MV-4-11 (cell line): ENCODE measurements around the gene UNC5C.
"Not testable (repeated sequence)": the region's sequence is repeated elsewhere in the genome, so short reads cannot be mapped to it uniquely, and the experiment has no call there.

Experiments used
- DNase-seq: peaks from one replicate; lab custom pipeline; 2025; lab: John Stamatoyannopoulos, UW

Gene UNC5C

DNA sequence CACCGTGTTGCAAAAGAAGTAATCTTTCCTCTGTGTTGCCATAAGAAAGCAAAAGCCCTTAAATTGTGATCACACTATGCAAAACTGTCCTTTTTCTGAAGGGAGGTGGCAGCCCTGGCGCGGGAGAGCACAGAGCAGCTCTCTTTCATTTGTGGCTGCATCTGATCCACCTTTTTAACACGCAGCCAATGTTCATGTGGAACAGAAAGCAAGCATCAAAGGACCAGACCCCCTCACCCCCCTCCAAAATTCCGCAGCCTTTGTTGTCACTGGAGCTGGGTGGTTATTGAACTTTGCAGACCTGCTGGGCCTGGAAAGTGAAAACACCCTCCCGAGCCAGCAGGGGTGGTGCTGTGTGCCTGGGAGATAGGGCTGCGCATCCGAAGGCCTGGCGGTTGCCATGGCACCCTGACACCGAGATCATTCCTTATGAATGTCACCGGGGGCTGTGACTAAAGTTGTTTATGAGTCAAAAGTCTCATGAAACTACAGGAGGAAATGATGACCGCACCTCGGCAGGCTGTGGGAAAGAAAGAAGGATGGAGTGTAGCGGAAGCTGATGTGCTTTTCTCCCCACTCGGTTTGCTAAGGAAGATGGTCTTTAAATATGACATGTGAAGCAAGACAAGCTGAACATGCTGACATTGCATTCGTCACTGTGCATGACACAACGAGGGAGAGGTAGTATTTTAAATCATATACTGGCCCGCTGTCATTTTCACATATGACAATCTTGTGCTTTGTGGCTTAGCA, 367.4 kb downstream of the UNC5C start:
- peak; percentile 43 for DNase-seq

DNA sequence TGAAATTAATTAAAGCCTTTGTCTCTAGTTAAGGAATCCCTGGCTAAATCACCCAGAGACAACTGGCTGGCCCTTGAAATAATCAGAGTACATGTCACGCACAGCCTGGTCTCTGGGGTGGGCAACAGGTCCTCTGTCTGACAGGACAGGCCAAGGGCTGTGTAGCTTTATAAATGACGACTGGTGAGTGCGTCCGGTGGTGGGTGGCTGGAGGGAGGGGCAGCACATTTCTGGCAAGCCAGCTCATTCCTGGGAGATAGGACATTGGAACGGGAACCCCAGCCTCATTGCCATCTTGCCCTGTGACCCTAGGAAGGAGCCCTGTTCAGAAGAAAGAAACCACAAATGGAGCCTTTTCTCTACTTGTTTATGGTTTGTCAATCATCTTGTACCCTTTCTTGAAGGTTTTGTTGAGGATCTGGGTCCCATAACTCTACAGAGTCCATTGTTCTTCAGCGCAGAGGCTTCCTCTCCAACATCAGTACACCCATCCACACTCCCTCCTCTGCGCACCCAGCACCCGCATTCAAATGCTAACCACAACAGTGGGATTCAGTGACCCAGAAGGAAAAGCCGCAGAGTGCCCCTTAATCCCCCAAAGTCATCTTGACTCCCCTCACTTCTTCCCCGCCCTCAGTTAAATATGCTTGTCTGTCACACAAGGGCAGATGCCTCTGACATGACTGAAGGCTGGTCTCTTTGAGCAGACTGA, 368.1 kb downstream of the UNC5C start:
- no peak for DNase-seq

DNA sequence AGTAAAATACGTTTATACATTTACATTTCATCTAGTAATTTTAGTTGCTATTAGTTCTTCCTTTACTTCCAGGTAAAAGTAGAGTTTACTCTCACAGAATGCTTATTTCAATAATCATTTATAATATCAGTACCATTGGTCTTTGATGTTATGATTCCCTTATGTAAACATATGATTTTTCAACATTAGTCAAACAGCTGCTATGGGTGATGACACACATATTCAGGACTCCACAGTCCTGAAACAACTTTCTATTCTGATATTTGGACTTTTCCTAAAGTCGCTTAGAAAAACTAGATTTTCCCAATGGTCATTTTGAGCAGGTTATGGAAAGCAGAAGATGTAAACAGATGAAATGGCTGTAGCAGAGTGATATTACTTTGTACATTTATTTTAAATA, 369.8 kb downstream of the UNC5C start:
- DNase-seq: no peak

DNA sequence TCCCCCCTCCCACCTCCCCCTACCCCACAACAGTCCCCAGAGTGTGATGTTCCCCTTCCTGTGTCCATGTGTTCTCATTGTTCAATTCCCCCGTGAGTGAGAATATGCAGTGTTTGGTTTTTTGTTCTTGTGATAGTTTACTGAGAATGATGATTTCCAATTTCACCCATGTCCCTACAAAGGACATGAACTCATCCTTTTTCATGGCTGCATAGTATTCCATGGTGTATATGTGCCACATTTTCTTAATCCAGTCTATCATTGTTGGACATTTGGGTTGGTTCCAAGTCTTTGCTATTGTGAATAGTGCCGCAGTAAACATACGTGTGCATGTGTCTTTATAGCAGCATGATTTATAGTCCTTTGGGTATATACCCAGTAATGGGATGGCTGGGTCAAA, 377.4 kb downstream of the UNC5C start:
- DNase-seq: not testable (repeated sequence)

DNA sequence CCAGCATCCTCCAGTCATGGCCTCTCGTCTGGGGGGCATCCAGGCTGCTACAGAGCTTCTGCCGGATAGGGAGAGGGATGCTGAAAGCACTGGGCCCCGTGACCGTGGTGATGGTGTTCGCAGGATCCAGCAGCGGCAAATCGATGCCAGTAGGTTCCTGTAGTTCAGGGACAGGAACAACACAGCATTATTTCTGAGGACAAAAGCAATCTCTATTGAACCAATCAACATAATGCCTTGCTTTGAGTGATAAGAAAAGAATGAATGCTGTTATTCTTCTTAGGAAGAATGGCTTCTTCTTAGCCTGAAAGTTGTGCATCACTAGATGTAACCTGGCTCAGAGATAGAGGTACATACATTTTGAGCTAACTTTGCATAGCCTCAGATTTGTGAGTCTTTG, 378.6 kb downstream of the UNC5C start:
- DNase-seq: no peak

DNA sequence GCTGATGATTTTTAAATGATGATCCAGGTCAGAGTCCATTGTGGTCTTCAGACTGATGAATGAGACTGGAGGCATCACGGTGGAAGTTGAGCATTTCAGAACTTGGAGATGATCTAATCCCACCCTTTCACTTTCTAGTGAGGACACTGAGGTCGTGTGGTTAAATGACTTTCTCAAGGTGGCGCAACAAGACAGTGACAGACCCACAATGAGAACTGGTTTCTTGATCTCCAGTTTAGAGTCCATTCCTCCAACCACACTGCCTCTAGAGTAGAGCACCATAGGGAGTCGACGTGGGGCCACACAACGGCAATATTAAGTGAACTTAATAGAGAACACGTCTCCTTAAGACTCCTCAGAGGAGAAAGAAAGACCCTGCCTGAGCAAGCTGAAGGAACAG, 381.0 kb downstream of the UNC5C start:
- DNase-seq: peak; percentile 59

DNA sequence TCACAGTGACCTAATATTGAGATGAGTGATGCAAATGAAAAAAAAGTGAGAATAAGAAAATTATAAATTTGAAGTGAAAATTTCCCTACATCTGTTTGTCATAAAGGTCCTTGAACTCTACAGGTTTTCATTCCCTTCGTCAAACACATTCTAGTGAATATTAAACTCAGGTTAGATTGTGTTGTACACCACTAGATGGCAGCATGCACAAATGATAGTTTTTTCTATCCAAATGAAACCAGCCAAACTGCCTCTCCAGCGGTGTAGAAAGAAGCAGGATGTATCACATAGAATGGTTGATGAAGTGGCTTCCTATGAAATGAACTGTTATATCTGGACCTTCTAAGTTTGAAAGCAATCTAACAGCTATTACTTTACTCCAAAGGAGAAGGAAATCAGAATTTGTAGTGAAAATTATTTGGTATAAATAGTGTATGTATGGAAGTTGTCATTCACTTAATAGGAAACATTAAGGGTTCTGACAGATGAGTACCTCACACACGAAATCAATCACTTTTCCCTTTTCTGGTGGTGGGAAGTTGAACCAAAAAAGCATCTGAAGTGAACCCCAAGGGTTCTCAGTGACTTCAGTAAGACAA, 382.7 kb downstream of the UNC5C start:
- DNase-seq: peak; percentile 63

DNA sequence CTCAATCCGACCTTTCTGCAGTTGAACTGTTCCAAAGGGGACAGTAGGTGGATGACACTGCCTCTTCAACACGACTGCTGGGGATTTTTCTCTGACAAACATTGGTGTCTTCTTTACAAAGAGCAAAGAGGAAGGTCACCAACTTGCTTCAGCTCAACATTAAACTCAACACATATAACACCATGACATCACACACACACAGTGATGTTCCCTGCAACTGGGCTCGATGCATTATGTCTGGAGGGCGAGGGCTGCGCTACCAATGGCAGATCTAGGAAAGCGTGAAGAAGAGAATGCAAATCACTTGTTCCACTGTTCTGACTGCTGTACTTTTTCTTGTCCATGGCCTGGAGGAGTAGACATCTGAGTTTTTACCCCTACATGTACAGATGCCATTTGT, 385.9 kb downstream of the UNC5C start:
- no peak for DNase-seq

DNA sequence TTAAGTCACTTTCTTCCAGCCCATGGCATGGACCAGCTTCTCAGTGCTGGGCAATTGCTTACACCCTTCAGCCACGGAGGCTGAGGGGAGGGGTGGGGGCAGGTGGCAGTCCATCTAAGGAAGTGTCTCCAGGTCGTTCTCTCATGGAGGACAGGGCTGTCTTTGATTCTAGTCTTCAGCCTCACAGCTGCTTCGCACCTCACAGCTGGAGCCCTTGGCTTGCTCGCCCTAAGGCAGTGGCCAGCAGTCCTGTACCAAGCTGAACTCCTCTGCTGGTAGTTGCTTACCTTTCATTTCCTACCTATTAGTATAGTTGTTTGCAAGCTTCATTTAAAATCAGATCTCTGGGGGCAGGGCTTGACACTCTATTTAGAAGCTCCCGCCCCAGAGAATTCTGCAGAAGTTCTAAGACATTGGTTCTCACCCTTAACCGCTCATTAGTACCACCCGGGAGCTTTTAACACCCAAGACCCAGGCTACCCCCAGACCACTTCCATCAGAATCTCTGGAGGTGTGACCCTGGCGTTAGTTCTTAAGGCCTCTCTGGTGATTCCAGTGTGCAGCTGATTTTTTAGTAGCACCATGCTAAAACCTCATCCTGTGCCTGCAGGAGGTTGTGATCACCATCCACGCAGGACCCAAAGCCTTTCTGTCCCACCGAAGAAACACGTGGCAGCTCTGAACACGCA, 386.8 kb downstream of the UNC5C start:
- DNase-seq: no peak

DNA sequence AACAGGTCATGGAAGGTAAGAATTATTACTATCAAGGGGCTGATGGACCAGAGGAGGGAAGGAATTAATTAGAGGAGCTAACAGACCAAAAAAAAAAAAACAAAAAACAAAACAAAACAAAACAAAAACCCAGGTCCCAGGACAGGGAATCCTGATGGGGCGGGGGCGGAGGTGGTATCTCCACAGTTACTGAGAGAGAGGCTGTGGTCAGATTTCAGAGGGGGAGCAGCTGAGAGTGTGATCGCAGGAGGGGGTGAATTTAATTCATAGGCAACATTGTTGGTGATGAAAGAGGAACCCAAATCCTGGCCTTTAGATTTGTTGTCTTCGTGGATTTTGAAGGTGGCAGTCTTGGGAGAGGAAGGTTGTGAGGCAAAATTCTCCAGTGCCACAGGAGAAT, 389.4 kb downstream of the UNC5C start:
- DNase-seq: no peak

DNA sequence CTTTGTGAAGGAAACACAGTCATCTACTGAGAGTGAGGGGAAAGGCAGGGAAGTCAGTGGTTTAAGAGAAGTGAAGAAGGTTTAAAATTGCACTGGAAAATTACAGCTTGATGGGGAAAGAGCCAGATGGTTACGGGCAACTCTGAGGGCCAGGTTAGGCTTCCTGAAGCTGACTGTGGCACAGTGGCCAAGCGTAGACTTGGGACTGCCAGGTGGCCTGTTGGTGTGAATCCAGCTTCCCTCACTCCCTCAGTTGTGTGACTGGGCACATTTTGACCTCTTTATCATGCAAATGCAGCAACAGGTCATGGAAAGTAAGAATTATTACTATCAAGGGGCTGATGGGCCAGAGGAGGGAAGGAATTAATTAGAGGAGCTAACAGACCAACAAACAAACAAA, 390.1 kb downstream of the UNC5C start:
- no peak for DNase-seq

DNA sequence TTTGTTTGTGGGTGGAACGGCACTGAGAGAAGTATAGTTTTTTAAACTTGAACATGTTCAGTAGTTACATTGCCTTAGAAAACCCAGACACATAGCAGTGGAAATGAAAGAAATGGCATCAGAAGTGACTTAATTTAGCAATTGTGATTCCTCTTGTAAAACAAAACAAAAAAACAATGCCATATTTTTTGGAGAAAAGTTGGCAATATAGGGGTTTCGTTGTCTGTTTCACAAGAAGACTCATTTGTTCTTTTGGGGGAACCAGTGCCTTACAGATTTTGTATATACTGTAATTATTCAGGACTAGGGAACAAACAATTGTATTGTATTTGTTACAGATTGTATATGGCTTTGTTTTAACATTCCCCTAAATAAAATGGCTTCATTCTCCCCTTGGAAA, 390.7 kb downstream of the UNC5C start:
- DNase-seq: no peak

DNA sequence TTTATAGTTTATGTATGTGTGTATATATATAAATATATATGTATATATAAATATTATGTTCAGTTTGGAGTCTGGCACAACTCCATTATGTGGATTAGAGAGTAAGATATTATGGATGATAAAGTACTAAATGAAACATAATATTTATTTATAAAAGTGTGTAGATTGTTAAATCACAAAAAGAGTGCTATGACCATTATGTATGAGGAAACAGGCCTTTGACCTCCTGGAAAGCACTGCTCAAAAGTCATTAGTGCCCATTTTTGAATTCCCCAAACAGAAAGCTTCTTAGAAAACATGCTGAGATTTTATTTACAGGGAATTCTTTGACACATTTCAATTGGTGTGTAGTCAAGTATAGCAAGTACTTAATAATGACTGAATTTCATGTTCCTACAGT, 391.2 kb downstream of the UNC5C start:
- no peak for DNase-seq

DNA sequence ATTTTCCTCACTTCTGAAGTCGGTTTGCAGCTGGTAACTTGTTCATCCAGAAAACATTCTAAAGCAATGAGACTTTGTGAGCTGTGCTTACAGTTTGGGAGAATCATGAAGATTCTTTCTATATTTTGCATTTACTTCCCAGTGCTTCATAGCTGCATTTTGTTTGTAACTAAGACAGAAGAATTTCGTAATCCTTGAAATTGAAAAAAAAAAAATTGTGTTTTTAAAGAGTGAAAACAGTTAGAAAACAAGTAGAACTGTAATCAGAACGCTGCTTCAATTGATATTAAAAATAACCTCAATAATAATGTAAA, 392.4 kb downstream of the UNC5C start:
- no peak for DNase-seq

DNA sequence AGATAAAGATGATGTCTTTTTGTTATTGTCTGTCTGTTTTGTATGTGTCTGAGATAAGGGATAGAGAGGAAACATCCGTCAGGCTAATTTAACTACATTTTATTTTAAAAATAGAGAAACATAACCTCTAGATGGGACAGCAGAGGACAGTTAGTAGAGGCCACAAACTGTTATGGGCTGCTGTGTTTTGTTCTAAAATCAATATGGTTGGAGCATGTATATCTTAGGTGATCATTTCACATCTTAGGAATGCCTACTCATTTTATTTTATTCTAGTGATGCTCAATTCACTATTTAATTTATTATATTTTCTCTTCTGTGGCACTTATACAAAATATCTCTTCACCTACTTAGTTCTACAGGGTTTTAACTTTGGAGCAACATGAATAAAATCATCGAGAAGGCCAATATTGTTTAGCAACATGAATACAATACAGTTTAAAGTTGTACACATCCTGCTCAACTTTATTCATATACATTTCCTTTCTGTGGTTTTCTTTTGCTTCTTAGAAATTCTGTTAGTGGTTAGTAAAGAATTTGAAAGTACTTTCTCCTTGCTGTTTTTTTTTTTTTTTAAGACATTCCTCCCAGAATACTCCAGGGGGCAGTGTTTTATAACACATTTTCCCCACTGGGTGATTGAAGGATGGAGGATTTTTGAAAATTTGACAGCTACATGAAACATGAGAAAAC, 392.9 kb downstream of the UNC5C start:
- peak; percentile 53 for DNase-seq

DNA sequence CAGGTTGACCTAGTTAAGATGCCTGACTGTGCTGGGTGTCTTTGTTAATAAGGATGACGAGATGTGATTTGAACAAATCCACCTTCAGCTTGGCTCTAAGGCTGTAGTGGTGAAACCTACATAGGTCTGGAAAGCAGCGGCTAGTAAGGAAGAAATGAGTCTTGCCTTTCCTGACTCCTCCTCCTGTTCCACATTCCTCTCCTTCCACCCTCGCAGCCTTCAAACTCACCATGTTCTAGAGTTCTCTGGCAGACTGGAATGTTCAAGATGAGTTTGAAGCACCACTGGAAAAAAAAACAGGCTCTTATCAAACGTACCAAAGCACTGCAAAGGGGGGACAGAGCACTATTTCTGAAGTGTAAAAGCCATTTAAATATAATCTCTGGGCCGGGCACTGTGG, 395.6 kb downstream of the UNC5C start:
- no peak for DNase-seq

DNA sequence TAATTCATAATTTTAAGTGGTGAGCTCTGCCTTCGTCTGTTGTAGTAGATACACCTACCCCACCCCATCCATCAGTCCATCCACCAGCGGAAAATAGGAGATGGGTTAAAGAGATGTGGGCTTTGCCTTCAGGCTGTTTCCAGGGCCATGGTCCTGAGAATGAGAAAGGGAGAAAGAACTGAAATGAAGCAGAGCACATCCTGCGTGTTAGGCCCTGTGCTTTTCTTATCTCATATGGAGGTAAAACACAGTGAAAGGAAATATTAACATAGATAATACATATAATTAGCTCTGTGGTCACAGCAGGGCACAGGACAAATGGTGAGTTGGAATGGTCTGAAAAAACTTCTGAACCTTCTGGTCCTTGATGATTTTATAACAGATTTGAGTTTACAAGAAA, 397.5 kb downstream of the UNC5C start:
- DNase-seq: no peak

DNA sequence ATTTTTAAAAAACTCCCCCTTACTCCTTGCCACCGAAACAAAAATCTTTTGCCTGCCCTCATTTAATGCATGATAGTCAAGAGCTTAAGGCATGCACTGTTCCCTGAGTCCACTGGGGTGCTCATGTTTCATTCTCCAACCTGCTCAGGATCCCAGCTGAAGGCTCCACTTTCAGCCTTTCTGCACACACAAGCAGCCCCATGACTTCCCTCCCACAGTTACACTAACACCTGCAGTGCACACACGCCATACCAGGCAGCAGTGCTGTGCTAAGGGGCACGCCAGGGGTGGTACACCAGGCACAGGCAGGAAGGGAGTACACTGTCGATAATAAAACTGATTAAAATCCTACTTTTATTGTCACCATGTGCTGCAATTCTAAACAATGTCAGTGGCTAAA, 405.8 kb downstream of the UNC5C start:
- DNase-seq: no peak

DNA sequence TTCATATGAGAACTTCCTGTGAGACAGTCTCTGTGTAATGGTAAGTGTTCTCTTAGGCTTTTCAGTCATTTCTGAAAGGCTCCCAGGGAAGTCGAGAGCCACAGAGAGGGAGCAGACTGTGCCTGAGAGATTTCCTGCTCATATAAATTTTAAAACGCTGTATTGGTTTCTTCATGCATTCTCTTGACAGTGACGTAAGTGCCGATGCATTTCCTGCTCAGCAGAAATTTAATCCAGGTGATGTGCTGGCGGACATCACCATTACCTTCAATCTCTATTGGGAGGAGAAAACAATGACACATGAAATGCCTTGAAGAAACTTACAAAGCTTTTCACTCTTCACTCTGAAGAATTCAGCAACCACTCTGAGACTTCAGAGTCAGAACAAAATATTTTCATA, 407.4 kb downstream of the UNC5C start:
- no peak for DNase-seq

DNA sequence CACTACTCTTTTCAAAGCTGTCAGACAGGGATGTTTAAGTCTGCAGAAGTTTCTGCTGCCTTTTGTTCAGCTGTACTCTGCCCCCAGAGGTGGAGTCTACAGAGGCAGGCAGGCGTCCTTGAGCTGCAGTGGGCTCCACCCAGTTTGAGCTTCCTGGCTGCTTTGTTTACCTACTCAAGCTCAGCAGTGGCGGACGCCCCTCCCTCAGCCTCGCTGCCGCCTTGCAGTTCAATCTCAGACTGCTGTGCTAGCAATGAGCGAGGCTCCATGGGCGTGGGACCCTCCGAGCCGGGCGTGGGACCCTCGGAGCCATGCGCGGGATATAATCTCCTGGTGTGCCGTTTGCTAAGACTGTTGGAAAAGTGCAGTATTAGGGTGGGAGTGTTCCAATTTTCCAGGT, 409.3 kb downstream of the UNC5C start:
- not testable (repeated sequence) for DNase-seq

DNA sequence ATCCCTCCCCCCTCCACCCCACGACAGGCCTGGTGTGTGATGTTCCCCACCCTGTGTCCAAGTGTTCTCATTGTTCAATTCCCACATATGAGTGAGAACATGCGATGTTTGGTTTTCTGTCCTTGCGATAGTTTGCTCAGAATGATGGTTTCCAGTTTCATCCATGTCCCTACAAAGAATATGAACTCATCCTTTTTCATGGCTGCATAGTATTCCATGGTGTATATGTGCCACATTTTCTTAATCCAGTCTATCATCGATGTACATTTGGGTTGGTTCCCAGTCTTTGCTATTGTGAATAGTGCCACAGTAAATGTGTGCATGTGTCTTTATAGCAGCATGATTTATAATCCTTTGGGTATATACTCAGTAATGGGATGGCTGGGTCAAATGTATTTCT, 414.8 kb downstream of the UNC5C start:
- not testable (repeated sequence) for DNase-seq

DNA sequence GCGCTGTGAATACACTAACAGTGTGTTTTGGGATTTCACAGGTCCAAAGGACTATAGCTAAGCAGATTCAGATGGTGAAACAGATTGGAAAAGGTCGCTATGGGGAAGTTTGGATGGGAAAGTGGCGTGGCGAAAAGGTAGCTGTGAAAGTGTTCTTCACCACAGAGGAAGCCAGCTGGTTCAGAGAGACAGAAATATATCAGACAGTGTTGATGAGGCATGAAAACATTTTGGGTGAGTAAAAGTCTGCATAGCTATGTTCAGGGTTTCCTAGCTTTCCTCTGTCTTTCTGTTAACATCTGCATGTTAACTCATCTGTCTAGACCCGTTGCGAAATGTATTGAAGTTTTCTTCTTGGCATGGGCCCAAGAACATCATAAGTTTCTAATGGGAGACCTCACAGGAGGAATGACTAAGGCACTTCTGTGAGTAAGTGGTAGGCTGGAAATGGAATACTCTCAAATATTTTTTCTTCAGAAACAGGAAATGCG, 418.9 kb downstream of the UNC5C start:
- peak; percentile 84 for DNase-seq
